KMS-11 (cell line): Measurements from ENCODE around the gene PDIA4.

Experiments used
- H2AFZ ChIP-seq: fragments of 200-600 bp; sonication (generic); 2 replicates; pipeline ENCODE4 v1.6.1; 2016; ENCODE audit warnings: antibody characterized with exemption, mixed run types, low read depth
- H3K27ac ChIP-seq: fragments of 200-600 bp; sonication (generic); 2 replicates; pipeline ENCODE4 v1.6.1; 2016; ENCODE audit warnings: mild to moderate bottlenecking, mixed run types
- H3K27me3 ChIP-seq: fragments of 200-600 bp; sonication (generic); 2 replicates; pipeline ENCODE4 v1.6.1; 2017; ENCODE audit warnings: mild to moderate bottlenecking, low read depth, mixed run types, moderate library complexity; ENCODE audit not compliant: insufficient read depth
- H3K36me3 ChIP-seq: fragments of 200-600 bp; sonication (generic); 2 replicates; pipeline ENCODE4 v1.6.1; 2017; ENCODE audit warnings: mild to moderate bottlenecking, mixed run types; ENCODE audit not compliant: insufficient read depth
- H3K4me1 ChIP-seq: fragments of 200-600 bp; sonication (generic); 2 replicates; pipeline ENCODE4 v1.6.1; 2016; ENCODE audit warnings: mild to moderate bottlenecking, low read depth, mixed run types; ENCODE audit not compliant: poor library complexity, severe bottlenecking
- H3K4me2 ChIP-seq: fragments of 200-600 bp; sonication (generic); 2 replicates; pipeline ENCODE4 v1.7.0; 2016; ENCODE audit warnings: mild to moderate bottlenecking, mixed run types
- H3K4me3 ChIP-seq: fragments of 200-600 bp; sonication (generic); IDR thresholded peaks from 2 replicates; pipeline ENCODE4 v1.6.1; 2017; ENCODE audit warnings: low read depth, low read length, mixed read lengths; ENCODE audit not compliant: insufficient read depth
- H3K79me2 ChIP-seq: fragments of 200-600 bp; sonication (generic); 2 replicates; pipeline ENCODE4 v1.6.1; 2016; ENCODE audit warnings: low read depth, mixed run types; ENCODE audit not compliant: insufficient read depth
- H3K9ac ChIP-seq: fragments of 200-600 bp; sonication (generic); 2 replicates; pipeline ENCODE4 v1.6.1; 2016; ENCODE audit warnings: mild to moderate bottlenecking, mixed run types
- H4K20me1 ChIP-seq: fragments of 200-600 bp; sonication (generic); 2 replicates; pipeline ENCODE4 v1.6.1; 2016; ENCODE audit warnings: mild to moderate bottlenecking, mixed run types; ENCODE audit not compliant: insufficient read depth
- TF ChIP-seq, protein P1 (sequence below): fragments of 200-600 bp; sonication (generic); conservative IDR thresholded peaks from 2 replicates; pipeline ENCODE4 v1.6.1; 2017; ENCODE audit warnings: low read depth, mild to moderate bottlenecking, antibody characterized with exemption, low read length, moderate library complexity, mixed read lengths

PDIA4 gene

GRCh38 chr7:149072438-149072775 is 44.1 kb upstream of the PDIA4 start:
- H3K27me3 ChIP-seq: no peaks in the 10 kb centered on the region
- no peak overlapping the region for H3K4me3 ChIP-seq
- H4K20me1 ChIP-seq: no peaks in the 10 kb centered on the region
- TF ChIP-seq, protein P1, sequence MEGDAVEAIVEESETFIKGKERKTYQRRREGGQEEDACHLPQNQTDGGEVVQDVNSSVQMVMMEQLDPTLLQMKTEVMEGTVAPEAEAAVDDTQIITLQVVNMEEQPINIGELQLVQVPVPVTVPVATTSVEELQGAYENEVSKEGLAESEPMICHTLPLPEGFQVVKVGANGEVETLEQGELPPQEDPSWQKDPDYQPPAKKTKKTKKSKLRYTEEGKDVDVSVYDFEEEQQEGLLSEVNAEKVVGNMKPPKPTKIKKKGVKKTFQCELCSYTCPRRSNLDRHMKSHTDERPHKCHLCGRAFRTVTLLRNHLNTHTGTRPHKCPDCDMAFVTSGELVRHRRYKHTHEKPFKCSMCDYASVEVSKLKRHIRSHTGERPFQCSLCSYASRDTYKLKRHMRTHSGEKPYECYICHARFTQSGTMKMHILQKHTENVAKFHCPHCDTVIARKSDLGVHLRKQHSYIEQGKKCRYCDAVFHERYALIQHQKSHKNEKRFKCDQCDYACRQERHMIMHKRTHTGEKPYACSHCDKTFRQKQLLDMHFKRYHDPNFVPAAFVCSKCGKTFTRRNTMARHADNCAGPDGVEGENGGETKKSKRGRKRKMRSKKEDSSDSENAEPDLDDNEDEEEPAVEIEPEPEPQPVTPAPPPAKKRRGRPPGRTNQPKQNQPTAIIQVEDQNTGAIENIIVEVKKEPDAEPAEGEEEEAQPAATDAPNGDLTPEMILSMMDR: no peak
- no peak overlapping the region for H3K4me2 ChIP-seq
- H3K9ac ChIP-seq: no peak overlapping the region
- no peak overlapping the region for H3K27ac ChIP-seq
- no peaks in the 10 kb centered on the region for H3K4me1 ChIP-seq
- H2AFZ ChIP-seq: no peak overlapping the region
- peaks cover 3% of the 10 kb centered on the region; the same call in 1 of the 2 replicates for H3K36me3 ChIP-seq
- no peaks in the 10 kb centered on the region for H3K79me2 ChIP-seq

- Histone ChIP-seq H2AFZ (no peak overlapping the region), H4K20me1 (no peaks in the 10 kb centered on the region), H3K27me3 (no peaks in the 10 kb centered on the region), H3K36me3 (peaks cover 3% of the 10 kb centered on the region; the same call in 1 of the 2 replicates), H3K4me1 (no peaks in the 10 kb centered on the region), H3K4me2 (no peak overlapping the region), H3K9ac (no peak overlapping the region), H3K27ac (no peak overlapping the region), H3K4me3 (no peak overlapping the region), H3K79me2 (no peaks in the 10 kb centered on the region)
- TF ChIP-seq, protein P1: no peak
Measured at GRCh38 chr7:149071641-149072437, 43.5 kb upstream of the PDIA4 start.

DNA sequence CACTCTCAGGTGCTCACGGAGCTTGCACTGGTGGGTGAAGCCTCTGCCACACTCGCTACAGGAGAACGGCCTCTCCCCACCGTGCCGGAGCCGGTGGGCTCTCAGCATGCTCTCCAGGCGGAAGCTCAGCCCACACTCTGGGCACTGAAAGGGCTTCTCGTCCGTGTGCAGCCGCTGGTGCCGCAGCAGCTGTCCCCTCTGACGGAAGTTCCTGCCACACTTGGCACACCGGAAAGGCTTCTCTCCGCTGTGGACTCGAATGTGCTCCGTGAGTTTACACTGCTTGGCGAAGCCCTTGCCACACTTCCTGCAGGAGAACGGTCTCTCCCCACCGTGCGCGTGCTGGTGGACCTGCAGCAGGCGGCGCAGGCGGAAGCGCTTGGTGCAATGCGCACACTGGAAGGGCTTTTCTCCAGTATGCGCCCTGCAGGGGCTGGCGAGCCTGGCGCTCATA is 42.9 kb upstream of the PDIA4 start:
- TF ChIP-seq, protein P1: no peak
- H3K27me3 ChIP-seq: no peaks in the 10 kb centered on the region
- no peak overlapping the region for H3K27ac ChIP-seq
- no peaks in the 10 kb centered on the region for H4K20me1 ChIP-seq
- no peak overlapping the region for H3K4me3 ChIP-seq
- H2AFZ ChIP-seq: no peak overlapping the region
- peaks cover 3% of the 10 kb centered on the region; the same call in 1 of the 2 replicates for H3K36me3 ChIP-seq
- H3K9ac ChIP-seq: no peak overlapping the region
- no peak overlapping the region for H3K4me2 ChIP-seq
- H3K4me1 ChIP-seq: no peaks in the 10 kb centered on the region
- H3K79me2 ChIP-seq: no peaks in the 10 kb centered on the region

GRCh38 chr7:149070372-149071125 is 42.2 kb upstream of the PDIA4 start:
- Histone ChIP-seq H2AFZ (no peak overlapping the region), H3K4me3 (no peak overlapping the region), H4K20me1 (no peaks in the 10 kb centered on the region), H3K4me1 (no peaks in the 10 kb centered on the region), H3K36me3 (peaks cover 3% of the 10 kb centered on the region; the same call in 1 of the 2 replicates), H3K4me2 (no peak overlapping the region), H3K79me2 (no peaks in the 10 kb centered on the region), H3K27me3 (no peaks in the 10 kb centered on the region), H3K9ac (no peak overlapping the region), H3K27ac (no peak overlapping the region)
- TF ChIP-seq, protein P1: no peak
